Gastrocnemius medialis (tissue), 4 donors: ENCODE data around the gene GUCY2D.

Source experiments
- CTCF ChIP-seq, 5 experiments: fragments of 450-650 bp in 3 of 5; fragments of 200-600 bp in 2 of 5; sonication (generic) in 2 of 5; IDR thresholded peaks in 4 of 5; conservative IDR thresholded peaks in 1 of 5; 1 replicate in 4 of 5; 2 replicates in 1 of 5; pipeline ENCODE4 v1.5.1; 2016 to 2019; ENCODE audit warnings: antibody characterized with exemption in 5 of 5, mild to moderate bottlenecking in 3 of 5, moderate library complexity in 3 of 5
- POLR2A ChIP-seq, 2 donors: fragments of 450-650 bp; IDR thresholded peaks; one replicate each; pipeline ENCODE4 v1.6.1; 2017; ENCODE audit warnings: antibody characterized with exemption in 2 of 2, mild to moderate bottlenecking in 2 of 2, moderate library complexity in 2 of 2

GRCh38 chr17:7995724-7996123 lies 6.7 kb upstream of the GUCY2D start:
- no peak for TF ChIP-seq CTCF (IDR thresholded peaks at IDR 0.05 in 4 of 5, conservative IDR thresholded peaks at IDR 0.05 in 1 of 5)
- TF ChIP-seq POLR2A (IDR thresholded peaks at IDR 0.05): no peak
